Uterus (tissue), 2 donors: ENCODE data around the gene CEP131.

Source experiments
- POLR2A ChIP-seq, 2 donors: fragments of 450-650 bp; IDR thresholded peaks; one replicate each; pipeline ENCODE4 v1.6.1; 2016; ENCODE audit warnings: antibody characterized with exemption in 2 of 2, mild to moderate bottlenecking in 1 of 2, moderate library complexity in 1 of 2
- TF ChIP-seq, protein P1 (sequence below), 4 experiments: fragments of 200-600 bp in 2 of 4; fragments of 450-650 bp in 2 of 4; sonication (generic) in 2 of 4; IDR thresholded peaks; one replicate each; pipeline ENCODE4 v1.5.1; 2016 to 2019; ENCODE audit warnings: antibody characterized with exemption in 4 of 4, mild to moderate bottlenecking in 2 of 4, moderate library complexity in 1 of 4

DNA sequence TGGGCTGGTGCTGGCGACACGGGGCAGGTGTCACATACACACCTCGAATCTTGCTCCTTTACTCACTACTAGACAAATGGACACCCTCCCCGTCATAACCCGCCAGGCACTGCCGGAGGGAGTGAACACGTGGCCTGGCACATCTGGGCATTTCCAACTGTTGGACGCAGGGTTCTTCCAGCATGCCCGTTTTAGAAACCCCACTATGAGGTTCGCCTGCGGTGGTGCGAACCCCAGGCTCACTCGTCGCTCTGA is 6.8 kb upstream of the CEP131 start:
- TF ChIP-seq, protein P1, sequence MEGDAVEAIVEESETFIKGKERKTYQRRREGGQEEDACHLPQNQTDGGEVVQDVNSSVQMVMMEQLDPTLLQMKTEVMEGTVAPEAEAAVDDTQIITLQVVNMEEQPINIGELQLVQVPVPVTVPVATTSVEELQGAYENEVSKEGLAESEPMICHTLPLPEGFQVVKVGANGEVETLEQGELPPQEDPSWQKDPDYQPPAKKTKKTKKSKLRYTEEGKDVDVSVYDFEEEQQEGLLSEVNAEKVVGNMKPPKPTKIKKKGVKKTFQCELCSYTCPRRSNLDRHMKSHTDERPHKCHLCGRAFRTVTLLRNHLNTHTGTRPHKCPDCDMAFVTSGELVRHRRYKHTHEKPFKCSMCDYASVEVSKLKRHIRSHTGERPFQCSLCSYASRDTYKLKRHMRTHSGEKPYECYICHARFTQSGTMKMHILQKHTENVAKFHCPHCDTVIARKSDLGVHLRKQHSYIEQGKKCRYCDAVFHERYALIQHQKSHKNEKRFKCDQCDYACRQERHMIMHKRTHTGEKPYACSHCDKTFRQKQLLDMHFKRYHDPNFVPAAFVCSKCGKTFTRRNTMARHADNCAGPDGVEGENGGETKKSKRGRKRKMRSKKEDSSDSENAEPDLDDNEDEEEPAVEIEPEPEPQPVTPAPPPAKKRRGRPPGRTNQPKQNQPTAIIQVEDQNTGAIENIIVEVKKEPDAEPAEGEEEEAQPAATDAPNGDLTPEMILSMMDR (IDR thresholded peaks at IDR 0.05) = no peak
- TF ChIP-seq POLR2A (IDR thresholded peaks at IDR 0.05) = no peak
